Nephron (organoid): Measurements from ENCODE around the gene WDR45.
A peak's percentile ranks its signal among the peaks of the same experiment; 100 is the strongest.

Experiments used
- H3K27ac Mint-ChIP-seq, 3 experiments: 2 replicates each; pipeline ENCODE4 v1.8.0; 2020; ENCODE audit warnings: mixed read lengths in 3 of 3, mild to moderate bottlenecking in 2 of 3, moderate library complexity in 1 of 3
- H3K27me3 Mint-ChIP-seq: 2 replicates; pipeline ENCODE4 v1.8.0; 2021; ENCODE audit warnings: low read depth, mild to moderate bottlenecking, moderate library complexity, mixed read lengths
- H3K36me3 Mint-ChIP-seq: 2 replicates; pipeline ENCODE4 v1.8.0; 2020; ENCODE audit warnings: low read depth, mixed read lengths
- H3K4me1 Mint-ChIP-seq: 2 replicates; pipeline ENCODE4 v1.8.0; 2020; ENCODE audit warnings: mixed read lengths
- H3K4me3 Mint-ChIP-seq, 3 experiments: 2 replicates each; pipeline ENCODE4 v1.8.0; 2020; ENCODE audit warnings: mild to moderate bottlenecking in 3 of 3, mixed read lengths in 3 of 3, moderate library complexity in 2 of 3
- H3K9me3 Mint-ChIP-seq: 2 replicates; pipeline ENCODE4 v1.8.0; 2020; ENCODE audit warnings: mixed read lengths
- CTCF ChIP-seq, 3 experiments: fragments of 200-600 bp; sonication (generic); IDR thresholded peaks; one replicate each; pipeline ENCODE4 v1.5.0; 2021; ENCODE audit warnings: antibody characterized with exemption in 3 of 3; ENCODE audit not compliant: unreplicated experiment in 3 of 3

The WDR45 gene

GRCh38 chrX:49040376-49040955 is 39.2 kb downstream of the WDR45 start:
- H3K4me3 Mint-ChIP-seq = peak overlapping the region; percentile 92 to 97 (median 97)
- H3K4me1 Mint-ChIP-seq = peaks cover 22% of the 10 kb centered on the region
- H3K36me3 Mint-ChIP-seq = peaks cover 23% of the 10 kb centered on the region
- TF ChIP-seq CTCF (IDR thresholded peaks at IDR 0.05; ENCODE audit: unreplicated experiment in 3 of 3) = no peak
- peaks cover 18% of the 10 kb centered on the region for H3K9me3 Mint-ChIP-seq
- no peaks in the 10 kb centered on the region for H3K27me3 Mint-ChIP-seq
- peak overlapping the region; percentile 90 to 94 (median 93) for H3K27ac Mint-ChIP-seq

- Mint-ChIP-seq H3K4me1 (peaks cover 22% of the 10 kb centered on the region), H3K36me3 (peaks cover 24% of the 10 kb centered on the region), H3K4me3 (peak overlapping the region; percentile 92 to 97 (median 97)), H3K27me3 (no peaks in the 10 kb centered on the region), H3K9me3 (peaks cover 18% of the 10 kb centered on the region), H3K27ac (peak overlapping the region; percentile 90 to 94 (median 93))
- TF ChIP-seq CTCF (IDR thresholded peaks at IDR 0.05; ENCODE audit: unreplicated experiment in 3 of 3) = no peak
Measured at GRCh38 chrX:49039598-49040375, 39.9 kb downstream of the WDR45 start.

GRCh38 chrX:49037883-49038475 is 41.7 kb downstream of the WDR45 start:
- H3K9me3 Mint-ChIP-seq = peaks cover 16% of the 10 kb centered on the region
- no peak overlapping the region for H3K27ac Mint-ChIP-seq
- TF ChIP-seq CTCF (IDR thresholded peaks at IDR 0.05; ENCODE audit: unreplicated experiment in 3 of 3) = no peak
- peaks cover 37% of the 10 kb centered on the region for H3K36me3 Mint-ChIP-seq
- H3K4me1 Mint-ChIP-seq = peaks cover 22% of the 10 kb centered on the region
- H3K4me3 Mint-ChIP-seq = no peak overlapping the region
- H3K27me3 Mint-ChIP-seq = no peaks in the 10 kb centered on the region

GRCh38 chrX:49030283-49030682 is 49.4 kb downstream of the WDR45 start:
- Mint-ChIP-seq H3K9me3 (peaks cover 6% of the 10 kb centered on the region), H3K4me1 (no peaks in the 10 kb centered on the region), H3K27me3 (no peaks in the 10 kb centered on the region), H3K36me3 (peaks cover 30% of the 10 kb centered on the region), H3K27ac (no peak overlapping the region), H3K4me3 (no peak overlapping the region)
- no peak for TF ChIP-seq CTCF (IDR thresholded peaks at IDR 0.05; ENCODE audit: unreplicated experiment in 3 of 3)

- Mint-ChIP-seq H3K4me1 (no peaks in the 10 kb centered on the region), H3K27ac (no peak overlapping the region), H3K27me3 (no peaks in the 10 kb centered on the region), H3K4me3 (no peak overlapping the region), H3K9me3 (peaks cover 6% of the 10 kb centered on the region), H3K36me3 (peaks cover 29% of the 10 kb centered on the region)
- no peak for TF ChIP-seq CTCF (IDR thresholded peaks at IDR 0.05; ENCODE audit: unreplicated experiment in 3 of 3)
Measured at GRCh38 chrX:49029876-49030275, 49.8 kb downstream of the WDR45 start.
